Gastroesophageal sphincter (tissue), 3 donors: ENCODE results near the gene CPSF6.

ENCODE experiments used
- CTCF ChIP-seq, 4 experiments: fragments of 200-600 bp in 2 of 4; fragments of 450-650 bp in 2 of 4; sonication (generic) in 1 of 4; IDR thresholded peaks; one replicate each; pipeline ENCODE4 v1.5.1; 2017 to 2019; ENCODE audit warnings: antibody characterized with exemption in 4 of 4, mild to moderate bottlenecking in 2 of 4, moderate library complexity in 2 of 4
- POLR2A ChIP-seq, 2 donors: fragments of 450-650 bp; IDR thresholded peaks; one replicate each; pipeline ENCODE4 v1.6.1; 2017; ENCODE audit warnings: antibody characterized with exemption in 2 of 2, mild to moderate bottlenecking in 2 of 2, moderate library complexity in 1 of 2
- POLR2AphosphoS5 ChIP-seq: sonication (generic); formaldehyde crosslinking; IDR thresholded peaks from one replicate; pipeline ENCODE4 v1.6.1; 2017; ENCODE audit warnings: antibody characterized with exemption

DNA sequence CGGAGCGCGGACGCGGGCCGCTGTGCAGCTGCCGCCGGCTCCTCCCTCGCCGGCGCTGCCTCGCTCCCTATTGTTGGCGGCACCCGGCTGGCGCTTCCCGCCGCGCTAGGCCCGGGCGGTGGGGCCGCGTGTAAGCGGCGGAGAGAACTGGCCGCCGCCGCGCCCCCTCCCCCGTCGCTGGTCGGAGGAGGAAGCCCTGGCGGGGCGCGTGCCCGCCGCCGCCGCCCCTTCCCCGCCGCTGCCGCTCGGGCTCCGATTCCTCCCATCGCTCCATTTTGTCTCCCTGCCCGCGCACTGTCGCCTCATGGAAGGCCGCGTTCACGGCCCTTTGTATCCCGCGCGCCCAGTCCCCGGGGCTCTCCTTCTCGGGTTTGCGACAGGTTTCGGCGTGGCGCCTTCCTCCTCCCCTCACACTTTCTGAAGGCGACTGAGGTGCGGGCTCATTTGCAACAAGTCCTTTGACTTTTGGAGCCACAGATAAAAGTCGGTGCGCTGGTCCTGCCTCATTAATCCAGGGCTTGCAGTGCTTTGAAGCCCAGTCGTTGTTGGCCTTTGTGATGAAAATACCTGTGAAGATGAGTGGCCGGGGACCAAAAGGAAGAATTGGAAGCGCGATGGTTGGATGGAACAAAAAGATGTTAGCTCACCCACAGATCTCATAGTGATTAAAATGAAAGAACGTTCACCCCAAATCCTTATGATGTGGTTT lies 707 bp downstream of the CPSF6 start:
- TF ChIP-seq POLR2A (IDR thresholded peaks at IDR 0.05) (no peak), CTCF (IDR thresholded peaks at IDR 0.05) (no peak), POLR2AphosphoS5 (no peak)
